ENCODE measurements around the gene PKD1.

The PKD1 gene

DNA sequence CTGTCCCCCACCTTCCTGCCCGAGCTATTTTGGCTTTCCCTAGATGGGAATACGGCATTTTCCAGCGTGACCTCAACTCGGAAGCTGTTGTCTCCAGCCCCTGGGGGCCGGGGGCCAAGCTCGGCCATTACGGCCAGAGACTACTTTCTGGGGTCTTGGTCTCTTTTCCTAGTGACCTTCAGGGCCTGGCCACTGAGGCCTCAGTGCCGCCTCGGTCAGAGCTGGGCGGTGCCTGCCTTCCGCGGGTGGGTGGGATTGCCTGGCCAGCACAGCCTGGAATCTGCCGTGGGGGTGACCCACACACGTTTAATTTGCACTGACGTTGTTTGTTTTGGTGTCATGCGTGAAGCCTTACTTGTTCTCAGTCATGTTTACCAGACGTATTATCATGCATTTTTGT is 58.7 kb downstream of the PKD1 start:
- TF ChIP-seq YY1 (IDR thresholded peaks at IDR 0.05; ENCODE audit: insufficient read depth, insufficient read length) (no peak), SUZ12 (IDR thresholded peaks at IDR 0.05; ENCODE audit: extremely low read depth, insufficient read depth, insufficient read length) (no peak), ZNF274 (IDR thresholded peaks at IDR 0.05; ENCODE audit: low read depth, low read length) (no peak)
- DNase-seq (ENCODE audit: low read depth, low spot score): no peak
- Histone ChIP-seq H3K27me3 (ENCODE audit: insufficient read depth, insufficient read length) (no peaks in the 10 kb centered on the region), H3K36me3 (ENCODE audit: insufficient read depth, insufficient read length, low read length) (peaks cover 92% of the 10 kb centered on the region), H3K9me3 (ENCODE audit: insufficient read depth, low read length) (no peaks in the 10 kb centered on the region), H3K4me1 (ENCODE audit: insufficient read depth, insufficient read length) (peaks cover 4% of the 10 kb centered on the region), H3K9ac (ENCODE audit: insufficient read length, low read depth) (no peak overlapping the region), H3K4me3 (ENCODE audit: insufficient read length, low read depth) (no peak overlapping the region)

DNA sequence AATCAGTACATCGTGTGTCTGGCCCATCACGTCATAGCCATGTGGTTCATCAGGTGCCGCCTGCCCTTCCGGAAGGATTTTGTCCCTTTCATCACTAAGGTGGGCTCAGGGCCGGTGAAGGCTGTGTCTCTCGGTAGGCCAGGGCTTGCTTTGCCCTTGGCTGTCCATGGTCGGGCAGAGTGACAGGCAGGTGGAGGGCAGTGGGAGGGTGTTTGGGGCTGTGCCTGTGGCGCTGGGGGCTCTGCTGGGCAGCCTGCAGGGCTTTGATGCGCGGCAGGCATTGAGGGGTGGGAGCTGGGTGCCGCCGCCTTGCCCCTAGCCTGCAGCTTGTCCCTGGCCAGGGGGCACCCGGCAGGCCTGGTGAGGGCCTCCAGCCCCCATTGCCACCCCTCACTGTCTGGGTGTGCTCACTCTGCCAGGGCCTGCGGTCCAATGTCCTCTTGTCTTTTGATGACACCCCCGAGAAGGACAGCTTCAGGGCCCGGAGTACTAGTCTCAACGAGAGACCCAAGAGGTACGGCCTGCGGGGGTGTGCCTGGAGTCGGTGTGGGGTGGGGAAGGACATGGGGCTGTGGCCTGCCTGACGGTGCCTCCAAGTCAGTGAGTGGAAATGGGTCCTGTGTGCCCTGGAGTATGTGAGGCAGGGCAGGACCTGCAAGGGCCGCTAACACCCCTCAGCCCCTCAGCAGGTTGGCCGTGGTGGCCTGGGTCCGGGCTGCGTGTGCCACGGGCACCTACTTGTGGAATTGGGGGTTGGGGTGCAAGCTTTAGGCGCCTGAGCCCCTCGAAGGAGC is 59.4 kb downstream of the PKD1 start:
- TF ChIP-seq ZNF274 (IDR thresholded peaks at IDR 0.05; ENCODE audit: low read depth, low read length) (no peak), SUZ12 (IDR thresholded peaks at IDR 0.05; ENCODE audit: extremely low read depth, insufficient read depth, insufficient read length) (no peak), YY1 (IDR thresholded peaks at IDR 0.05; ENCODE audit: insufficient read depth, insufficient read length) (no peak)
- Histone ChIP-seq H3K4me1 (ENCODE audit: insufficient read depth, insufficient read length) (peaks cover 2% of the 10 kb centered on the region), H3K9me3 (ENCODE audit: insufficient read depth, low read length) (no peaks in the 10 kb centered on the region), H3K4me3 (ENCODE audit: insufficient read length, low read depth) (no peak overlapping the region), H3K27me3 (ENCODE audit: insufficient read depth, insufficient read length) (no peaks in the 10 kb centered on the region), H3K36me3 (ENCODE audit: insufficient read depth, insufficient read length, low read length) (peaks cover 92% of the 10 kb centered on the region), H3K9ac (ENCODE audit: insufficient read length, low read depth) (no peak overlapping the region)
- no peak for DNase-seq (ENCODE audit: low read depth, low spot score)

DNA sequence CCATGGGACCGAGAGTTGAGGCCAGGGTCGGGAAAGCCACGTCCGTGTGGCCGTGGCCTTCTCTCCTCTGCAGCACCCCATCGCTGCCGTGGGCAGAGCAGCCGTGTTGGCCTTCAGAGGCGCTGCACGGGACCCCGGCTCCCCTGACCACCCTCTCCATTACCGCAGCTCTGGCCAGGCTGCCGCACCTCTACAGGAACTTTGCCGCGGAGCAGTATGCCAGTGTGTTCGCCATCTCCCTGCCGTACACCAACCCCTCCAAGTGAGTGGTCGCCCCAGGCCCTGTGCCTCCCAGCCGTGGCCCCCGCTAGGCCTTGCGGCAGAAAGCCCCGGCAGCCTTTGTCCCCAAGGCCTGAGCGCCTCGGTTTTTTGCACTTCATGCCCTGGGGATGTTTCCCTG is 60.1 kb downstream of the PKD1 start:
- Histone ChIP-seq H3K9me3 (ENCODE audit: insufficient read depth, low read length) (no peaks in the 10 kb centered on the region), H3K9ac (ENCODE audit: insufficient read length, low read depth) (no peak overlapping the region), H3K27me3 (ENCODE audit: insufficient read depth, insufficient read length) (no peaks in the 10 kb centered on the region), H3K36me3 (ENCODE audit: insufficient read depth, insufficient read length, low read length) (peaks cover 92% of the 10 kb centered on the region), H3K4me1 (ENCODE audit: insufficient read depth, insufficient read length) (peaks cover 2% of the 10 kb centered on the region), H3K4me3 (ENCODE audit: insufficient read length, low read depth) (no peak overlapping the region)
- DNase-seq (ENCODE audit: low read depth, low spot score): no peak
- no peak for TF ChIP-seq SUZ12 (IDR thresholded peaks at IDR 0.05; ENCODE audit: extremely low read depth, insufficient read depth, insufficient read length)
- no peak for TF ChIP-seq YY1 (IDR thresholded peaks at IDR 0.05; ENCODE audit: insufficient read depth, insufficient read length)
- no peak for TF ChIP-seq ZNF274 (IDR thresholded peaks at IDR 0.05; ENCODE audit: low read depth, low read length)

DNA sequence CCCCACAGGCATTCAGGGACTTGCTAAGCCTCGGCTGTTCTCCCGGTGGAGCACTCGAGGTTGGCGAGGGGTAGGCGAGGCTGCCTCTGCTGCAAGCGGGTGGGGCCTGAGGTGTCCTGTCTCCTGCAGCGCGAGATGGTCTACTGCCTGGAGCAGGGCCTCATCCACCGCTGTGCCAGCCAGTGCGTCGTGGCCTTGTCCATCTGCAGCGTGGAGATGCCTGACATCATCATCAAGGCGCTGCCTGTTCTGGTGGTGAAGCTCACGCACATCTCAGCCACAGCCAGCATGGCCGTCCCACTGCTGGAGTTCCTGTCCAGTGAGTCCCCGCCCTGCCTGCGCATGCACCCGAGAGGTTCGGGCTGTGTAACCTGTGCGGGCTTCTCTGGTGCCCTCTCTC is 61.6 kb downstream of the PKD1 start:
- no peaks in the 10 kb centered on the region for H3K9me3 ChIP-seq (ENCODE audit: insufficient read depth, low read length)
- H3K27me3 ChIP-seq (ENCODE audit: insufficient read depth, insufficient read length): no peaks in the 10 kb centered on the region
- H3K4me1 ChIP-seq (ENCODE audit: insufficient read depth, insufficient read length): peaks cover 2% of the 10 kb centered on the region
- DNase-seq (ENCODE audit: low read depth, low spot score): no peak
- no peak for TF ChIP-seq SUZ12 (IDR thresholded peaks at IDR 0.05; ENCODE audit: extremely low read depth, insufficient read depth, insufficient read length)
- no peak for TF ChIP-seq YY1 (IDR thresholded peaks at IDR 0.05; ENCODE audit: insufficient read depth, insufficient read length)
- H3K4me3 ChIP-seq (ENCODE audit: insufficient read length, low read depth): no peak overlapping the region
- no peak overlapping the region for H3K9ac ChIP-seq (ENCODE audit: insufficient read length, low read depth)
- peaks cover 89% of the 10 kb centered on the region for H3K36me3 ChIP-seq (ENCODE audit: insufficient read depth, insufficient read length, low read length)

DNA sequence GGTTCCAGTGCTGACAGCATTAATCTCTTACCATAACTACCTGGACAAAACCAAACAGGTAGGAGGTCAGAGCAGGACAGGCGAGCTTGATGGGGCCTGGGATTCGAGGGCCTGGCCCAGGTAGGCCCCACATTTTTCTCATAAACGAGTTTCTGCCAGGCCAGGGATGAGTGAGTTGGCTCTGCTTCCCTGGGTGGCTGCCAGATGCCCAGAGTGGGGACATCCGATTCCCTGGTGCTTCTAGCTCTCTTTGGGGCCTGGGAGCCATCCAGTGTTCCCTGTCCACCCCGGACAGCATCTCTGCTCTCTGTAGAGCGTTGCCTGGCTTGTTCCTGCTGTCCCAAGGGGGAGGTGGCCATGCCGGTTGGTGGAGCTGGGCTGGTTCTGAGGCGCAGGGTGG is 62.8 kb downstream of the PKD1 start:
- H3K36me3 ChIP-seq (ENCODE audit: insufficient read depth, insufficient read length, low read length): peaks cover 87% of the 10 kb centered on the region
- TF ChIP-seq YY1 (IDR thresholded peaks at IDR 0.05; ENCODE audit: insufficient read depth, insufficient read length) (no peak), ZNF274 (IDR thresholded peaks at IDR 0.05; ENCODE audit: low read depth, low read length) (no peak), SUZ12 (IDR thresholded peaks at IDR 0.05; ENCODE audit: extremely low read depth, insufficient read depth, insufficient read length) (no peak)
- no peak overlapping the region for H3K9ac ChIP-seq (ENCODE audit: insufficient read length, low read depth)
- no peaks in the 10 kb centered on the region for H3K27me3 ChIP-seq (ENCODE audit: insufficient read depth, insufficient read length)
- H3K9me3 ChIP-seq (ENCODE audit: insufficient read depth, low read length): no peaks in the 10 kb centered on the region
- no peak for DNase-seq (ENCODE audit: low read depth, low spot score)
- H3K4me3 ChIP-seq (ENCODE audit: insufficient read length, low read depth): no peak overlapping the region
- H3K4me1 ChIP-seq (ENCODE audit: insufficient read depth, insufficient read length): no peaks in the 10 kb centered on the region

DNA sequence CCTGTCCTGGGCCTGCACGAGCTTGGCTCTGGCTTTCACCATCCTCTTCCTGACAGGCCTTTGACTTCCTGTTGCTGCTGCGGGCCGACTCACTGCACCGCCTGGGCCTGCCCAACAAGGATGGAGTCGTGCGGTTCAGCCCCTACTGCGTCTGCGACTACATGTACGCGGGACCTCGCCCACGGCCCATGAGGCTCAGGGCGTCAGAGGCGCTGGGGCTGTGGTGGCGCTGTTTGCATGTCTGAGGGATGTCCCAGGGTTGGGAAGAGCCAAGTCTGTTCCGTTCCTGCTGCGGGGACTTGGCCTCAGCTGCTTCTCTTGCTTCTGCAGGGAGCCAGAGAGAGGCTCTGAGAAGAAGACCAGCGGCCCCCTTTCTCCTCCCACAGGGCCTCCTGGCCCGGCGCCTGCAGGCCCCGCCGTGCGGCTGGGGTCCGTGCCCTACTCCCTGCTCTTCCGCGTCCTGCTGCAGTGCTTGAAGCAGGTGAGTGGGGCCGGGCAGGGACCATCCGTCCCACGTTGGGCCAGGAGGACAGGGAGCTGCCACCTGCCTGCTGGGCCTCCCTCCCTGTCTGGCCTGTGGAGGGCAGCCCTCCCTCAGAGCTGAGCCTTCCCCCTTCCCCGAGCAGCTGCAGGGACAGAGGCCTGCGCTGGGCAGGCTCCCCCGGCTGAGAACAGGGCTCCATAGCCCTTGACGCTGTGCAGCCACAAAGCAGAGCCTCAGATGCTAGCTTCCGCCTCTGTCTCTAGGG is 64.1 kb downstream of the PKD1 start:
- no peak for TF ChIP-seq YY1 (IDR thresholded peaks at IDR 0.05; ENCODE audit: insufficient read depth, insufficient read length)
- TF ChIP-seq ZNF274 (IDR thresholded peaks at IDR 0.05; ENCODE audit: low read depth, low read length): no peak
- TF ChIP-seq SUZ12 (IDR thresholded peaks at IDR 0.05; ENCODE audit: extremely low read depth, insufficient read depth, insufficient read length): no peak
- Histone ChIP-seq H3K4me1 (ENCODE audit: insufficient read depth, insufficient read length) (no peaks in the 10 kb centered on the region), H3K36me3 (ENCODE audit: insufficient read depth, insufficient read length, low read length) (peaks cover 86% of the 10 kb centered on the region), H3K9ac (ENCODE audit: insufficient read length, low read depth) (no peak overlapping the region), H3K9me3 (ENCODE audit: insufficient read depth, low read length) (no peaks in the 10 kb centered on the region), H3K27me3 (ENCODE audit: insufficient read depth, insufficient read length) (no peaks in the 10 kb centered on the region), H3K4me3 (ENCODE audit: insufficient read length, low read depth) (no peak overlapping the region)
- no peak for DNase-seq (ENCODE audit: low read depth, low spot score)
